ENCODE data around the gene LIX1. TPM values are rescaled to one million over a fixed set of nuclear protein-coding genes. Genes with fewer than 3 reads are reported as not detected.
A peak's percentile ranks its signal among the peaks of the same experiment; 100 is the strongest.

The LIX1 gene
- total RNA-seq, 1 experiment from 2014 or later: not detected

GRCh38 chr5:97119007-97119390, 23.4 kb downstream of the LIX1 start:
- in situ Hi-C loops (cut with HindIII; ENCODE audit: low pct_unique_long_range_greater_than_20kb, low sequenced_read_pairs): no loop called here
- no peak for DNase-seq (ENCODE audit: low read depth, low spot score)

- in situ Hi-C loops (cut with HindIII; ENCODE audit: low pct_unique_long_range_greater_than_20kb, low sequenced_read_pairs): no loop called here
Measured at GRCh38 chr5:97118261-97119006, 24.0 kb downstream of the LIX1 start.

GRCh38 chr5:97115932-97116331, 26.5 kb downstream of the LIX1 start:
- in situ Hi-C loops (cut with HindIII; ENCODE audit: low pct_unique_long_range_greater_than_20kb, low sequenced_read_pairs): no loop called here
- DNase-seq (ENCODE audit: low read depth, low spot score): no peak

More at GRCh38 chr5:97118261-97119006, 24.0 kb downstream of the LIX1 start:
- DNase-seq (ENCODE audit: low read depth, low spot score): no peak

GRCh38 chr5:97112230-97112629, 30.2 kb downstream of the LIX1 start:
- no peak for DNase-seq (ENCODE audit: low read depth, low spot score)
- in situ Hi-C loops (cut with HindIII; ENCODE audit: low pct_unique_long_range_greater_than_20kb, low sequenced_read_pairs): no loop called here

- in situ Hi-C loops (cut with HindIII; ENCODE audit: low pct_unique_long_range_greater_than_20kb, low sequenced_read_pairs): no loop called here
- DNase-seq (ENCODE audit: low read depth, low spot score): no peak
Measured at GRCh38 chr5:97111616-97112015, 30.8 kb downstream of the LIX1 start.

GRCh38 chr5:97111004-97111403, 31.4 kb downstream of the LIX1 start:
- no peak for DNase-seq (ENCODE audit: low read depth, low spot score)
- in situ Hi-C loops (cut with HindIII; ENCODE audit: low pct_unique_long_range_greater_than_20kb, low sequenced_read_pairs): no loop called here

- in situ Hi-C loops (cut with HindIII; ENCODE audit: low pct_unique_long_range_greater_than_20kb, low sequenced_read_pairs): no loop called here
- no peak for DNase-seq (ENCODE audit: low read depth, low spot score)
Measured at GRCh38 chr5:97107318-97107717, 35.1 kb downstream of the LIX1 start.

- no peak for DNase-seq (ENCODE audit: low read depth, low spot score)
- in situ Hi-C loops (cut with HindIII; ENCODE audit: low pct_unique_long_range_greater_than_20kb, low sequenced_read_pairs): no loop called here
Measured at GRCh38 chr5:97106216-97106581, 36.2 kb downstream of the LIX1 start.

- no peak for DNase-seq (ENCODE audit: low read depth, low spot score)
- in situ Hi-C loops (cut with HindIII; ENCODE audit: low pct_unique_long_range_greater_than_20kb, low sequenced_read_pairs): no loop called here
Measured at GRCh38 chr5:97105501-97106215, 36.8 kb downstream of the LIX1 start.

- in situ Hi-C loops (cut with HindIII; ENCODE audit: low pct_unique_long_range_greater_than_20kb, low sequenced_read_pairs): no loop called here
- DNase-seq (ENCODE audit: low read depth, low spot score): no peak
Measured at GRCh38 chr5:97102010-97102470, 40.4 kb downstream of the LIX1 start.

- peak; percentile 38 for DNase-seq (ENCODE audit: low read depth, low spot score)
- in situ Hi-C loops (cut with HindIII; ENCODE audit: low pct_unique_long_range_greater_than_20kb, low sequenced_read_pairs): no loop called here
Measured at GRCh38 chr5:97101189-97101910, 41.1 kb downstream of the LIX1 start.

- in situ Hi-C loops (cut with HindIII; ENCODE audit: low pct_unique_long_range_greater_than_20kb, low sequenced_read_pairs): no loop called here
Measured at GRCh38 chr5:97100476-97100875, 41.9 kb downstream of the LIX1 start.

GRCh38 chr5:97098922-97099321, 43.5 kb downstream of the LIX1 start:
- in situ Hi-C loops (cut with HindIII; ENCODE audit: low pct_unique_long_range_greater_than_20kb, low sequenced_read_pairs): no loop called here

More at GRCh38 chr5:97100476-97100875, 41.9 kb downstream of the LIX1 start:
- no peak for DNase-seq (ENCODE audit: low read depth, low spot score)

GRCh38 chr5:97097326-97098230, 44.8 kb downstream of the LIX1 start:
- in situ Hi-C loops (cut with HindIII; ENCODE audit: low pct_unique_long_range_greater_than_20kb, low sequenced_read_pairs): no loop called here
- no peak for DNase-seq (ENCODE audit: low read depth, low spot score)

More at GRCh38 chr5:97098922-97099321, 43.5 kb downstream of the LIX1 start:
- DNase-seq (ENCODE audit: low read depth, low spot score): no peak

- in situ Hi-C loops (cut with HindIII; ENCODE audit: low pct_unique_long_range_greater_than_20kb, low sequenced_read_pairs): no loop called here
- DNase-seq (ENCODE audit: low read depth, low spot score): no peak
Measured at GRCh38 chr5:97096846-97097245, 45.6 kb downstream of the LIX1 start.

GRCh38 chr5:97096191-97096590, 46.2 kb downstream of the LIX1 start:
- in situ Hi-C loops (cut with HindIII; ENCODE audit: low pct_unique_long_range_greater_than_20kb, low sequenced_read_pairs): no loop called here
- DNase-seq (ENCODE audit: low read depth, low spot score): no peak

GRCh38 chr5:97095318-97095732, 47.1 kb downstream of the LIX1 start:
- in situ Hi-C loops (cut with HindIII; ENCODE audit: low pct_unique_long_range_greater_than_20kb, low sequenced_read_pairs): no loop called here
- no peak for DNase-seq (ENCODE audit: low read depth, low spot score)

Data from SK-MEL-5 (cell line).